B cell (primary cell): ENCODE measurements around the gene EEF1AKMT4. TPM values are rescaled to one million over a fixed set of nuclear protein-coding genes. Genes with fewer than 3 reads are reported as not detected.

Source experiments
- ATAC-seq: fragments of 200-7000 bp; cut with Tn5 transposase; one replicate; pipeline ENCODE4 v1.10.0; 2021; ENCODE audit warnings: low read depth, mild to moderate bottlenecking, moderate number of reproducible peaks, moderate library complexity
- CTCF ChIA-PET: fragments of 350-600 bp; sonication (Branson Sonifier 250); formaldehyde crosslinking; loops from one replicate; lab custom pipeline; 2021; ENCODE audit warnings: antibody characterized with exemption, inconsistent platforms; lab: Charles Lee
- POLR2A ChIA-PET: fragments of 350-600 bp; sonication (Branson Sonifier 250); formaldehyde crosslinking; loops from one replicate; lab custom pipeline; 2021; ENCODE audit warnings: antibody characterized with exemption; lab: Charles Lee
- DNase-seq: peaks from one replicate; pipeline ENCODE4 v3.0.0; 2013
- H2AFZ ChIP-seq: 2 replicates; pipeline ENCODE4 v1.6.1; 2012; ENCODE audit warnings: mild to moderate bottlenecking, low read depth, low read length; ENCODE audit not compliant: insufficient read depth, poor library complexity, severe bottlenecking
- H3K27ac ChIP-seq, 2 donors: 1 replicate in 1 of 2; 2 replicates in 1 of 2; pipeline ENCODE4 v1.5.1; 2012 to 2013; ENCODE audit warnings: low read length in 2 of 2, mild to moderate bottlenecking in 2 of 2, moderate library complexity in 1 of 2
- H3K27me3 ChIP-seq, 4 experiments: fragments of 200-600 bp in 1 of 4; sonication (generic) in 1 of 4; replicated peaks in 1 of 4; 1 replicate in 2 of 4; 2 replicates in 2 of 4; pipeline versions ENCODE4 v1.6.1 to v1.7.0; 2013 to 2016; ENCODE audit warnings: low read length in 3 of 4, mild to moderate bottlenecking in 2 of 4, mixed read lengths in 1 of 4, moderate library complexity in 1 of 4; ENCODE audit not compliant: insufficient read depth in 4 of 4, control insufficient read depth in 3 of 4; ENCODE audit errors: control extremely low read depth in 1 of 4
- H3K36me3 ChIP-seq, 2 experiments: replicated peaks in 1 of 2; 1 replicate in 1 of 2; 2 replicates in 1 of 2; pipeline versions ENCODE4 v1.6.1 to v1.7.1; 2013; ENCODE audit warnings: low read length in 1 of 2; ENCODE audit not compliant: insufficient read depth in 2 of 2, control insufficient read depth in 1 of 2; ENCODE audit errors: control extremely low read depth in 1 of 2, extremely low read depth in 1 of 2
- H3K4me1 ChIP-seq, 2 donors: fragments of 200-600 bp in 1 of 2; sonication (generic) in 1 of 2; 1 replicate in 1 of 2; 2 replicates in 1 of 2; pipeline versions ENCODE4 v1.5.1 to v1.6.1; 2013 to 2017; ENCODE audit warnings: low read length in 2 of 2; ENCODE audit not compliant: control insufficient read depth in 2 of 2, insufficient read depth in 2 of 2
- H3K4me2 ChIP-seq: replicated peaks from 2 replicates; pipeline ENCODE3; 2012; ENCODE audit warnings: mild to moderate bottlenecking, low read depth, low read length; ENCODE audit not compliant: poor library complexity, severe bottlenecking
- H3K4me3 ChIP-seq, 5 experiments: fragments of 200-600 bp in 1 of 5; sonication (generic) in 1 of 5; 1 replicate in 3 of 5; 2 replicates in 2 of 5; pipeline versions ENCODE4 v1.5.1 to v1.7.0; 2011 to 2016; ENCODE audit warnings: low read length in 4 of 5, mild to moderate bottlenecking in 4 of 5, low read depth in 2 of 5, control low read depth in 1 of 5, moderate library complexity in 1 of 5; ENCODE audit not compliant: insufficient read depth in 1 of 5; ENCODE audit errors: control extremely low read depth in 1 of 5, extremely low read depth in 1 of 5
- H3K79me2 ChIP-seq: fragments of 200-600 bp; sonication (generic); one replicate; pipeline ENCODE4 v1.6.0; 2016; ENCODE audit warnings: low read length; ENCODE audit not compliant: control insufficient read depth, insufficient read depth
- H3K9ac ChIP-seq: fragments of 200-600 bp; sonication (generic); 2 replicates; pipeline ENCODE4 v1.6.1; 2017; ENCODE audit warnings: mild to moderate bottlenecking, low read length, moderate library complexity
- H3K9me3 ChIP-seq, 3 donors: one replicate each; pipeline versions ENCODE4 v1.6.1 to v1.7.1; 2013; ENCODE audit warnings: low read length in 2 of 3; ENCODE audit not compliant: control insufficient read depth in 2 of 3, insufficient read depth in 1 of 3; ENCODE audit errors: control extremely low read depth in 1 of 3
- H4K20me1 ChIP-seq: 2 replicates; pipeline ENCODE4 v1.6.0; 2012; ENCODE audit warnings: mild to moderate bottlenecking, low read length; ENCODE audit not compliant: insufficient read depth, control insufficient read depth, poor library complexity, severe bottlenecking
- H3K27ac Mint-ChIP-seq: one replicate; pipeline ENCODE4 v1.8.0; 2021; ENCODE audit warnings: mixed read lengths
- H3K27me3 Mint-ChIP-seq: one replicate; pipeline ENCODE4 v1.8.0; 2021; ENCODE audit warnings: mixed read lengths
- H3K4me1 Mint-ChIP-seq: one replicate; pipeline ENCODE4 v1.8.0; 2021; ENCODE audit warnings: mixed read lengths
- H3K4me3 Mint-ChIP-seq: one replicate; pipeline ENCODE4 v1.8.0; 2021; ENCODE audit warnings: mixed read lengths
- H3K9me3 Mint-ChIP-seq: one replicate; pipeline ENCODE4 v1.8.0; 2022; ENCODE audit warnings: mixed read lengths; ENCODE audit not compliant: insufficient read depth
- EZH2 ChIP-seq: IDR thresholded peaks from 2 replicates; pipeline ENCODE4 v1.6.1; 2012; ENCODE audit warnings: borderline replicate concordance, low read depth, mild to moderate bottlenecking, moderate library complexity, low read length; ENCODE audit not compliant: insufficient read depth, poor library complexity, severe bottlenecking
- WGBS: methylation state at CpG from one replicate; pipeline ENCODE4 v1.1.5; 2013; ENCODE audit warnings: missing lambda C conversion rate; ENCODE audit not compliant: insufficient coverage; 5-methylcytosine and 5-hydroxymethylcytosine counted together
- intact Hi-C: fragments of 100-400 bp; cut with micrococcal nuclease; formaldehyde crosslinking; loops from one replicate; pipeline ENCODE4 v1.10.0; 2022
- polyA plus RNA-seq: library from polyadenylated mRNA; depleted of rRNA; stranded (reverse); fragments of >200 nt; gene quantifications from 2 replicates; pipeline ENCODE4 v1.2.3, GENCODE V29; 2012
- total RNA-seq, 2 donors: library from RNA; stranded (reverse); fragments of 120-200 nt in 1 of 2; gene quantifications; 1 replicate in 1 of 2; 2 replicates in 1 of 2; pipeline versions ENCODE4 v1.2.3 to v1.2.4, GENCODE V29; 2013 to 2022
- TF ChIP-seq, protein P1 (sequence below): fragments of 200-600 bp; IDR thresholded peaks from one replicate; pipeline ENCODE4 v1.8.0; 2022; ENCODE audit warnings: antibody characterized with exemption, mild to moderate bottlenecking

The EEF1AKMT4 gene
- total and polyA plus RNA-seq, 2 donors (not counting 1 experiment from before 2014, with no cell fraction given) = 1.5 to 2.5 TPM

DNA sequence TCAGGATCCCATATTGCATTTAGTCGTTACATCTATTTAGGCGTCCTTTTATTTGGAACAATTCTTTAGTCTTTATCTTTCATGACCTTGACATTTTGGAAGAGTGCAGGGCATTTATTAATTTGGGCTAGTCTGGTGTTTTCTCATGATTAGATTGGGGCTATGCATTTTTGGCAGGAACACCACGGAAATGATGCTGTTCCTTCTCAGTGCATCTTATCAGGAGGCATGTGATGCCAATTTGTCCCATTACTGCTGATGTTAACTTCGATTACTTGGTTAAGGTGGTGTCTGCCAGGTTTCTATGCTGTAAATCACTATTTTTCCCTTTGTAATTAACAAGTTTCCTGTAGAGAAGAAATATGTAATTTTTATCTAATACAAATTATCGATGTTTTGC, 38.2 kb upstream of the EEF1AKMT4 start:
- H3K27ac Mint-ChIP-seq = no peak overlapping the region
- Histone ChIP-seq H3K79me2 (no peaks in the 10 kb centered on the region), H4K20me1 (no peaks in the 10 kb centered on the region), H3K4me2 (no peak overlapping the region), H2AFZ (no peak overlapping the region), H3K36me3 (no peaks in the 10 kb centered on the region), H3K9ac (no peak overlapping the region), H3K27ac (no peak overlapping the region), H3K27me3 (peaks cover 0 to 5% (median 1%) of the 10 kb centered on the region in 4 experiments), H3K4me3 (no peak overlapping the region), H3K4me1 (no peaks in the 10 kb centered on the region), H3K9me3 (no peaks in the 10 kb centered on the region)
- DNase-seq (no peak), ATAC-seq (no peak)
- no peaks in the 10 kb centered on the region for H3K9me3 Mint-ChIP-seq
- no peak for TF ChIP-seq EZH2
- WGBS = no CpG with 5 or more reads among the region's 5 CpGs
- ChIA-PET CTCF (interaction anchor here (1.2 kb wide), 1 partner anchor 16 kb away, joined by 4 read pairs; no protein-coding TSS in a partner anchor), POLR2A (no interaction called here)
- intact Hi-C loops = no loop called here
- no peak overlapping the region for H3K4me3 Mint-ChIP-seq
- H3K27me3 Mint-ChIP-seq = peaks cover 20% of the 10 kb centered on the region
- no peaks in the 10 kb centered on the region for H3K4me1 Mint-ChIP-seq

DNA sequence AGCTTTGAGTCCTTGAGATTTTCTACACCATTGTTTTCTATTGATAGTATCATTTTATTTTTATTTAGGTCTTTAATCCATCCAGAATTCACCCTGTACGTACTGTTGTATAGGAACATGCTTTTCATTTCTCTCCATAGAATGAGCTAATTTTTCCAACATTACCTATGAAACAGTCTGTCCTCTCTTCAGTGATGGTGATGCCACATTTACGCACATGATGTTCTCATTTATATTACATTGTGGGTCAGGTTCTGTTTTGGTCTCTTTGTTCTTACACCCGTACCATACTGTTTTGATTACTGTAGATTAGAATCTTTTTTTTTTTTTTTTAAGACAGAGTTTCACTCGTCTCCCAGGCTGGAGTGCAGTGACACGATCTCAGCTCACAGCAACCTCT, 37.8 kb upstream of the EEF1AKMT4 start:
- no peaks in the 10 kb centered on the region for H3K4me1 ChIP-seq
- no peak overlapping the region for H3K9ac ChIP-seq
- H4K20me1 ChIP-seq = no peaks in the 10 kb centered on the region
- H3K36me3 ChIP-seq = no peaks in the 10 kb centered on the region
- no peaks in the 10 kb centered on the region for H3K9me3 ChIP-seq
- no peak overlapping the region for H3K27ac ChIP-seq
- H2AFZ ChIP-seq = no peak overlapping the region
- Mint-ChIP-seq H3K4me3 (no peak overlapping the region), H3K27me3 (peaks cover 16% of the 10 kb centered on the region), H3K27ac (no peak overlapping the region), H3K9me3 (no peaks in the 10 kb centered on the region), H3K4me1 (no peaks in the 10 kb centered on the region)
- ChIA-PET CTCF (no interaction called here), POLR2A (no interaction called here)
- peaks cover 0 to 3% (median under 1%) of the 10 kb centered on the region in 4 experiments for H3K27me3 ChIP-seq
- DNase-seq = no peak
- TF ChIP-seq, protein P1, sequence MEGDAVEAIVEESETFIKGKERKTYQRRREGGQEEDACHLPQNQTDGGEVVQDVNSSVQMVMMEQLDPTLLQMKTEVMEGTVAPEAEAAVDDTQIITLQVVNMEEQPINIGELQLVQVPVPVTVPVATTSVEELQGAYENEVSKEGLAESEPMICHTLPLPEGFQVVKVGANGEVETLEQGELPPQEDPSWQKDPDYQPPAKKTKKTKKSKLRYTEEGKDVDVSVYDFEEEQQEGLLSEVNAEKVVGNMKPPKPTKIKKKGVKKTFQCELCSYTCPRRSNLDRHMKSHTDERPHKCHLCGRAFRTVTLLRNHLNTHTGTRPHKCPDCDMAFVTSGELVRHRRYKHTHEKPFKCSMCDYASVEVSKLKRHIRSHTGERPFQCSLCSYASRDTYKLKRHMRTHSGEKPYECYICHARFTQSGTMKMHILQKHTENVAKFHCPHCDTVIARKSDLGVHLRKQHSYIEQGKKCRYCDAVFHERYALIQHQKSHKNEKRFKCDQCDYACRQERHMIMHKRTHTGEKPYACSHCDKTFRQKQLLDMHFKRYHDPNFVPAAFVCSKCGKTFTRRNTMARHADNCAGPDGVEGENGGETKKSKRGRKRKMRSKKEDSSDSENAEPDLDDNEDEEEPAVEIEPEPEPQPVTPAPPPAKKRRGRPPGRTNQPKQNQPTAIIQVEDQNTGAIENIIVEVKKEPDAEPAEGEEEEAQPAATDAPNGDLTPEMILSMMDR = no peak
- no peak for TF ChIP-seq EZH2
- ATAC-seq = no peak
- no peaks in the 10 kb centered on the region for H3K79me2 ChIP-seq
- intact Hi-C loops = no loop called here
- no peak overlapping the region for H3K4me2 ChIP-seq
- no peak overlapping the region for H3K4me3 ChIP-seq
- WGBS = no CpG with 5 or more reads among the region's 5 CpGs
